Mesenchymal stem cell (in vitro differentiated cells and primary cell): ENCODE data around the gene MYO10.

Experiments used
- DNase-seq: peaks from one replicate; pipeline ENCODE4 v3.0.0-alpha.2; 2013
- H2AFZ ChIP-seq: one replicate; pipeline ENCODE4 v1.6.1; 2013; ENCODE audit warnings: low read depth, mild to moderate bottlenecking, control low read depth, inconsistent platforms, low read length, moderate library complexity
- H2AK5ac ChIP-seq: 2 replicates; pipeline ENCODE4 v1.6.1; 2013; ENCODE audit warnings: low read length, moderate library complexity, mild to moderate bottlenecking, inconsistent platforms; ENCODE audit not compliant: severe bottlenecking
- H2BK120ac ChIP-seq: one replicate; pipeline ENCODE4 v1.6.1; 2013; ENCODE audit warnings: low read depth, mild to moderate bottlenecking, inconsistent platforms, low read length, moderate library complexity
- H2BK12ac ChIP-seq, 2 experiments: one replicate each; pipeline ENCODE4 v1.6.1; 2013; ENCODE audit warnings: inconsistent platforms in 2 of 2, low read length in 2 of 2, mild to moderate bottlenecking in 2 of 2, moderate library complexity in 2 of 2, control low read depth in 1 of 2
- H2BK15ac ChIP-seq: one replicate; pipeline ENCODE4 v1.6.1; 2013; ENCODE audit warnings: mild to moderate bottlenecking, low read depth, inconsistent platforms; ENCODE audit not compliant: poor library complexity, severe bottlenecking
- H2BK5ac ChIP-seq: 2 replicates; pipeline ENCODE4 v1.6.1; 2013; ENCODE audit warnings: low read depth, mild to moderate bottlenecking, low read length, control low read depth, inconsistent platforms; ENCODE audit not compliant: poor library complexity, severe bottlenecking
- H3K14ac ChIP-seq, 2 experiments: one replicate each; pipeline ENCODE4 v1.6.1; 2013; ENCODE audit warnings: inconsistent platforms in 2 of 2, low read length in 2 of 2, control low read depth in 1 of 2, mild to moderate bottlenecking in 1 of 2, moderate library complexity in 1 of 2
- H3K18ac ChIP-seq, 2 experiments: one replicate each; pipeline ENCODE4 v1.6.1; 2013; ENCODE audit warnings: inconsistent platforms in 2 of 2, low read length in 2 of 2, control low read depth in 1 of 2, low read depth in 1 of 2, mild to moderate bottlenecking in 1 of 2
- H3K23ac ChIP-seq, 2 experiments: one replicate each; pipeline ENCODE4 v1.6.1; 2013; ENCODE audit warnings: inconsistent platforms in 2 of 2, low read length in 2 of 2, mild to moderate bottlenecking in 2 of 2, moderate library complexity in 2 of 2, control low read depth in 1 of 2
- H3K27ac ChIP-seq: 2 replicates; pipeline ENCODE4 v1.5.1; 2013; ENCODE audit warnings: mild to moderate bottlenecking, moderate library complexity, low read length, control low read depth, inconsistent platforms; ENCODE audit not compliant: poor library complexity, severe bottlenecking
- H3K27me3 ChIP-seq, 2 experiments: 2 replicates each; pipeline versions ENCODE4 v1.6.1 to v1.7.0; 2013; ENCODE audit warnings: low read length in 2 of 2, mild to moderate bottlenecking in 2 of 2, moderate library complexity in 2 of 2, control low read depth in 1 of 2, inconsistent platforms in 1 of 2; ENCODE audit not compliant: control insufficient read depth in 1 of 2, insufficient read depth in 1 of 2
- H3K36me3 ChIP-seq, 2 experiments: 2 replicates each; pipeline versions ENCODE4 v1.6.1 to v1.7.0; 2013; ENCODE audit warnings: low read length in 2 of 2, control low read depth in 1 of 2, inconsistent platforms in 1 of 2, low read depth in 1 of 2, mild to moderate bottlenecking in 1 of 2; ENCODE audit not compliant: insufficient read depth in 2 of 2, control insufficient read depth in 1 of 2
- H3K4ac ChIP-seq, 2 experiments: one replicate each; pipeline ENCODE4 v1.6.1; 2013; ENCODE audit warnings: inconsistent platforms in 2 of 2, low read length in 2 of 2, mild to moderate bottlenecking in 2 of 2, moderate library complexity in 2 of 2, control low read depth in 1 of 2, low read depth in 1 of 2
- H3K4me1 ChIP-seq: 2 replicates; pipeline ENCODE4 v1.6.1; 2013; ENCODE audit warnings: low read depth, low read length, control low read depth; ENCODE audit not compliant: control insufficient read depth, insufficient read depth
- H3K4me2 ChIP-seq: 2 replicates; pipeline ENCODE4 v1.6.1; 2013; ENCODE audit warnings: low read length, mild to moderate bottlenecking, inconsistent platforms; ENCODE audit not compliant: poor library complexity, severe bottlenecking
- H3K4me3 ChIP-seq, 2 experiments: 2 replicates each; pipeline versions ENCODE4 v1.5.1 to v1.7.0; 2013; ENCODE audit warnings: low read length in 2 of 2, mild to moderate bottlenecking in 2 of 2, control low read depth in 1 of 2, low read depth in 1 of 2; ENCODE audit not compliant: insufficient read depth in 1 of 2
- H3K79me1 ChIP-seq: replicated peaks from 2 replicates; pipeline ENCODE4 v1.6.1; 2013; ENCODE audit warnings: mild to moderate bottlenecking, control low read depth, low read length, inconsistent platforms; ENCODE audit not compliant: poor library complexity, severe bottlenecking
- H3K9ac ChIP-seq: 2 replicates; pipeline ENCODE4 v1.7.0; 2013; ENCODE audit warnings: mild to moderate bottlenecking, low read length, moderate library complexity
- H3K9me3 ChIP-seq: 2 replicates; pipeline ENCODE4 v1.7.0; 2013; ENCODE audit warnings: mild to moderate bottlenecking, low read length; ENCODE audit not compliant: control insufficient read depth
- H4K8ac ChIP-seq: one replicate; pipeline ENCODE4 v1.6.1; 2013; ENCODE audit warnings: inconsistent platforms, mild to moderate bottlenecking, low read length, moderate library complexity
- H4K91ac ChIP-seq: one replicate; pipeline ENCODE4 v1.6.1; 2013; ENCODE audit warnings: mild to moderate bottlenecking, low read length, inconsistent platforms
- WGBS: methylation state at CpG from one replicate; pipeline ENCODE4 v1.1.7; 2013; ENCODE audit warnings: mixed read lengths; 5-methylcytosine and 5-hydroxymethylcytosine counted together

Gene MYO10

GRCh38 chr5:16849775-16850174 lies 86.3 kb downstream of the MYO10 start:
- H3K4ac ChIP-seq = no peak overlapping the region
- no peak overlapping the region for H3K14ac ChIP-seq
- H3K4me3 ChIP-seq = no peak overlapping the region
- no peak overlapping the region for H2BK5ac ChIP-seq
- no peak for DNase-seq
- no peak overlapping the region for H2BK120ac ChIP-seq
- WGBS = 99% methylated on average over 4 of the region's 4 CpGs
- H3K27me3 ChIP-seq = no peaks in the 10 kb centered on the region
- H4K8ac ChIP-seq = no peak overlapping the region
- no peaks in the 10 kb centered on the region for H3K36me3 ChIP-seq
- H3K4me2 ChIP-seq = no peak overlapping the region
- H3K18ac ChIP-seq = no peak overlapping the region
- H4K91ac ChIP-seq = no peak overlapping the region
- H3K23ac ChIP-seq = no peak overlapping the region
- no peak overlapping the region for H2AK5ac ChIP-seq
- no peak overlapping the region for H3K27ac ChIP-seq
- no peaks in the 10 kb centered on the region for H3K4me1 ChIP-seq
- H3K9ac ChIP-seq = no peak overlapping the region
- H3K79me1 ChIP-seq = peaks cover 23% of the 10 kb centered on the region
- no peak overlapping the region for H2BK12ac ChIP-seq
- H3K9me3 ChIP-seq = no peaks in the 10 kb centered on the region
- H2BK15ac ChIP-seq = no peak overlapping the region
- H2AFZ ChIP-seq = no peak overlapping the region

- Histone ChIP-seq H3K9me3 (no peaks in the 10 kb centered on the region), H2BK5ac (no peak overlapping the region), H3K4ac (no peak overlapping the region), H2BK15ac (no peak overlapping the region), H3K27ac (no peak overlapping the region), H4K91ac (no peak overlapping the region), H3K4me3 (no peak overlapping the region), H2AFZ (no peak overlapping the region), H3K18ac (no peak overlapping the region), H3K4me2 (no peak overlapping the region), H3K4me1 (no peaks in the 10 kb centered on the region), H3K36me3 (no peaks in the 10 kb centered on the region), H2AK5ac (no peak overlapping the region), H3K9ac (no peak overlapping the region), H3K27me3 (no peaks in the 10 kb centered on the region), H3K14ac (no peak overlapping the region), H2BK120ac (no peak overlapping the region), H3K23ac (no peak overlapping the region), H2BK12ac (no peak overlapping the region), H4K8ac (no peak overlapping the region), H3K79me1 (peaks cover 21% of the 10 kb centered on the region)
- WGBS = 100% methylated on average over 2 of the region's 3 CpGs
- no peak for DNase-seq
These were observed 86.9 kb downstream of the MYO10 start for GRCh38 chr5:16849181-16849580.

- Histone ChIP-seq H4K91ac (no peak overlapping the region), H3K9ac (no peak overlapping the region), H3K9me3 (no peaks in the 10 kb centered on the region), H3K27me3 (no peaks in the 10 kb centered on the region), H3K4me1 (no peaks in the 10 kb centered on the region), H3K14ac (no peak overlapping the region), H3K4me2 (no peak overlapping the region), H3K4me3 (no peak overlapping the region), H3K23ac (no peak overlapping the region), H3K18ac (no peak overlapping the region), H3K36me3 (no peaks in the 10 kb centered on the region), H2BK12ac (no peak overlapping the region), H3K27ac (no peak overlapping the region), H2AK5ac (no peak overlapping the region), H2AFZ (no peak overlapping the region), H3K4ac (no peak overlapping the region), H2BK120ac (no peak overlapping the region), H2BK5ac (no peak overlapping the region), H3K79me1 (peaks cover 25% of the 10 kb centered on the region), H2BK15ac (no peak overlapping the region), H4K8ac (no peak overlapping the region)
- DNase-seq = no peak
- 94% methylated on average over 3 of the region's 3 CpGs for WGBS
These were observed 91.1 kb downstream of the MYO10 start for GRCh38 chr5:16844952-16845351.

GRCh38 chr5:16842896-16843295 lies 93.2 kb downstream of the MYO10 start:
- DNase-seq = no peak
- no peak overlapping the region for H4K91ac ChIP-seq
- no peak overlapping the region for H4K8ac ChIP-seq
- H3K4ac ChIP-seq = no peak overlapping the region
- no peak overlapping the region for H2BK15ac ChIP-seq
- no peaks in the 10 kb centered on the region for H3K9me3 ChIP-seq
- H2BK120ac ChIP-seq = no peak overlapping the region
- H2AFZ ChIP-seq = no peak overlapping the region
- H3K4me3 ChIP-seq = no peak overlapping the region
- H3K14ac ChIP-seq = peak overlapping the region in 1 of 2 experiments; percentile 44
- H3K23ac ChIP-seq = no peak overlapping the region
- no peaks in the 10 kb centered on the region for H3K4me1 ChIP-seq
- H3K36me3 ChIP-seq = no peaks in the 10 kb centered on the region
- no peak overlapping the region for H2BK12ac ChIP-seq
- H3K9ac ChIP-seq = no peak overlapping the region
- peaks cover 36% of the 10 kb centered on the region for H3K79me1 ChIP-seq
- no peak overlapping the region for H3K27ac ChIP-seq
- H3K18ac ChIP-seq = no peak overlapping the region
- H3K27me3 ChIP-seq = no peaks in the 10 kb centered on the region
- H2BK5ac ChIP-seq = no peak overlapping the region
- WGBS = 95% methylated on average over 8 of the region's 8 CpGs
- no peak overlapping the region for H3K4me2 ChIP-seq
- H2AK5ac ChIP-seq = no peak overlapping the region
